Loucy (cell line): Measurements from ENCODE around the gene SNAPC4.

Experiments used
- H2AFZ ChIP-seq: fragments of 200-600 bp; sonication (generic); 2 replicates; pipeline ENCODE4 v1.6.0; 2016; ENCODE audit warnings: antibody characterized with exemption, mild to moderate bottlenecking, low read length, moderate library complexity
- H3F3A ChIP-seq: fragments of 200-600 bp; 2 replicates; pipeline ENCODE4 v1.6.0; 2016; ENCODE audit warnings: antibody characterized with exemption, low read depth, mild to moderate bottlenecking
- H3K27me3 ChIP-seq: fragments of 200-600 bp; sonication (generic); 2 replicates; pipeline ENCODE4 v1.6.1; 2014; ENCODE audit warnings: low read length, mild to moderate bottlenecking; ENCODE audit not compliant: insufficient read depth, poor library complexity, severe bottlenecking
- H3K36me3 ChIP-seq: fragments of 200-600 bp; sonication (generic); 2 replicates; pipeline ENCODE4 v1.6.1; 2016; ENCODE audit warnings: low read length; ENCODE audit not compliant: insufficient read depth
- H3K4me1 ChIP-seq: fragments of 200-600 bp; sonication (generic); 2 replicates; pipeline ENCODE4 v1.5.1; 2014; ENCODE audit warnings: low read length, mild to moderate bottlenecking; ENCODE audit not compliant: insufficient read depth, poor library complexity, severe bottlenecking
- H3K4me2 ChIP-seq: fragments of 200-600 bp; sonication (generic); 2 replicates; pipeline ENCODE4 v1.6.0; 2014; ENCODE audit warnings: antibody characterized with exemption, low read length, low read depth, mild to moderate bottlenecking; ENCODE audit not compliant: poor library complexity, severe bottlenecking
- H3K4me3 ChIP-seq: fragments of 200-600 bp; sonication (generic); 2 replicates; pipeline ENCODE4 v1.5.1; 2014; ENCODE audit warnings: low read length, mild to moderate bottlenecking, mixed read lengths; ENCODE audit not compliant: poor library complexity, severe bottlenecking
- H3K79me2 ChIP-seq: fragments of 200-600 bp; sonication (generic); 2 replicates; pipeline ENCODE4 v1.6.1; 2014; ENCODE audit warnings: low read length; ENCODE audit not compliant: insufficient read depth
- H3K9ac ChIP-seq: fragments of 200-600 bp; sonication (generic); 2 replicates; pipeline ENCODE4 v1.6.0; 2014; ENCODE audit warnings: mild to moderate bottlenecking, low read depth, low read length, moderate library complexity; ENCODE audit not compliant: poor library complexity, severe bottlenecking
- H3K9me2 ChIP-seq: fragments of 200-600 bp; sonication (generic); replicated peaks from 2 replicates; pipeline ENCODE4 v1.6.1; 2016; ENCODE audit warnings: low read depth, low read length, mixed read lengths
- H3K9me3 ChIP-seq: fragments of 200-600 bp; sonication (generic); 2 replicates; pipeline ENCODE4 v1.6.1; 2014; ENCODE audit warnings: mild to moderate bottlenecking, antibody characterized with exemption, low read length, low read depth; ENCODE audit not compliant: insufficient read depth
- H4K20me1 ChIP-seq: fragments of 200-600 bp; sonication (generic); 2 replicates; pipeline ENCODE4 v1.6.0; 2014; ENCODE audit warnings: antibody characterized with exemption, low read length, mild to moderate bottlenecking; ENCODE audit not compliant: insufficient read depth, poor library complexity, severe bottlenecking
- CTCF ChIP-seq: fragments of 200-600 bp; sonication (generic); conservative IDR thresholded peaks from 2 replicates; pipeline ENCODE4 v1.5.1; 2014; ENCODE audit warnings: mild to moderate bottlenecking, antibody characterized with exemption, low read length
- EZH2phosphoT487 ChIP-seq: fragments of 200-600 bp; IDR thresholded peaks from 2 replicates; pipeline ENCODE4 v1.6.1; 2018; ENCODE audit warnings: antibody characterized with exemption, mild to moderate bottlenecking, moderate library complexity, borderline replicate concordance

The SNAPC4 gene

DNA sequence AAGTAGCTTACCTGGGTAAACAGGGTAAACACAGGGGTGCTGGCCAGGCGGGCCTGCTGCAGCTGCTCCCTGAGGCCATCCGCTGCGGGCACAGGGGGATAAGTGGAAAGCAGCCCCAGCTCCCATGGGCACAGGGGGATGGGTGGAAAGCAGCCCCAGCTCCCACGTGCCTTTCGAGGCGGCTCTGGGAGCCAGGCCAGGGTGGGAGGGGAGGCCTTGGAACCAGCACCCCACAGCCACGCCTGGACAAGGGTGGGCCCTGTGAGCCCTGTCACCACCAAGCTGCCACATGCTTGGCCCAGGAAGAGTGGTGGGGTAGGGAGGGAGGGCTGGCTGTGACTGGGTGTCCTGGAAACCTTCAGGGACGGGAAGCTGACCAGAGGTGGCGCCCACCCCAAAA lies 18.7 kb downstream of the SNAPC4 start:
- Histone ChIP-seq H3K27me3 (no peaks in the 10 kb centered on the region), H3K79me2 (no peaks in the 10 kb centered on the region), H3K9ac (no peak overlapping the region), H3K4me2 (no peak overlapping the region), H3K9me2 (no peaks in the 10 kb centered on the region), H3F3A (no peaks in the 10 kb centered on the region), H3K36me3 (peaks cover 9% of the 10 kb centered on the region; the same call in 1 of the 2 replicates), H3K4me3 (no peak overlapping the region), H3K4me1 (no peaks in the 10 kb centered on the region), H3K9me3 (no peaks in the 10 kb centered on the region), H4K20me1 (no peaks in the 10 kb centered on the region), H2AFZ (no peak overlapping the region)
- TF ChIP-seq EZH2phosphoT487 (no peak), CTCF (no peak)

DNA sequence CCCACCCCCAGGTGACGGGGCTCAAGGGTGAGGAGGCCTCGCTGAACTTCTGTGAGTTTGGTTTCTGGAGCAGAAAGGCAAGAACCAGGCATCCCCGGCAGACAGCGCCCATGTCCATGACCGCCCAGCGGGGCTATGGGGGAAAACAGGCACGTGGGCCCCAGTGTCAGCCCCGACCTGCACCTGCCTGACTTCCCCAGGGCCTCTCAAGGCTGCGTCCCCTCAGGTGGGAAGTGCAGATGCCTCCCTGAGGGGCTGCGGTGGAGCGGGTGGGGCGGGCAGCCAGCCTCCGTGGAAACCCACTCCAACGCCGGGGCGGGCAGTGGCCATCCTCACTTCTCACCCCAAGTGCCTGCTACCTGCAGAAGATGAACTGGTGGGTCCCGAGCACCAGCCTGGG lies 19.6 kb downstream of the SNAPC4 start:
- H3K4me1 ChIP-seq = no peaks in the 10 kb centered on the region
- peaks cover 9% of the 10 kb centered on the region; the same call in 1 of the 2 replicates for H3K36me3 ChIP-seq
- no peaks in the 10 kb centered on the region for H3K27me3 ChIP-seq
- H3K4me2 ChIP-seq = no peak overlapping the region
- no peaks in the 10 kb centered on the region for H4K20me1 ChIP-seq
- H3K79me2 ChIP-seq = no peaks in the 10 kb centered on the region
- TF ChIP-seq EZH2phosphoT487 = no peak
- TF ChIP-seq CTCF = no peak
- no peak overlapping the region for H2AFZ ChIP-seq
- H3K9me3 ChIP-seq = no peaks in the 10 kb centered on the region
- no peaks in the 10 kb centered on the region for H3F3A ChIP-seq
- H3K4me3 ChIP-seq = no peak overlapping the region
- H3K9me2 ChIP-seq = no peaks in the 10 kb centered on the region
- H3K9ac ChIP-seq = no peak overlapping the region

DNA sequence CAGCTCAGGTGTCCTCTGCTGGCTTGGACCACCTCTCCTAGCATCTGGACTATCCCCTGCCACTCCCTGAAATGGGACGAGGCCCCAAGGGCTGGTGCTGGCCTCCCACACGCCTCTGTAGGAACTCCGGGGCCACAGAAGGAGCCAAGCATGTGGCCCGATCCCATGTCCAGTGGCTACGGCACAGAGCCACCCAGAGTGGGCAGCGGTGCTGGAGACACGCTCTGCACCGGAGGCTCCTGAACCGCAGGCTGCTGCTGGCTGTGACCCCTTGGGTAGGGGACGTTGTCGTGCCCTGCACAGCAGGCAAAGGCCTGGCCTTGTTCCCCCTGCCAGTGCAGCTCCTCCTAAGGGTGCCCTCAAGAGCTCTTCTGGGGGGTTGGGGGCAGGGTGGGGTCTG lies 20.1 kb downstream of the SNAPC4 start:
- TF ChIP-seq CTCF = no peak
- TF ChIP-seq EZH2phosphoT487 = no peak
- H3K36me3 ChIP-seq = peaks cover 9% of the 10 kb centered on the region; the same call in 1 of the 2 replicates
- H4K20me1 ChIP-seq = no peaks in the 10 kb centered on the region

More for the DNA sequence above, 20.1 kb downstream of the SNAPC4 start:
- no peak overlapping the region for H3K4me2 ChIP-seq
- H2AFZ ChIP-seq = no peak overlapping the region
- H3K79me2 ChIP-seq = no peaks in the 10 kb centered on the region
- no peaks in the 10 kb centered on the region for H3K9me3 ChIP-seq
- H3K9me2 ChIP-seq = no peaks in the 10 kb centered on the region
- H3K4me3 ChIP-seq = no peak overlapping the region
- H3K9ac ChIP-seq = no peak overlapping the region
- H3K4me1 ChIP-seq = no peaks in the 10 kb centered on the region
- H3F3A ChIP-seq = no peaks in the 10 kb centered on the region
- H3K27me3 ChIP-seq = no peaks in the 10 kb centered on the region
